GM18861 (cell line): ENCODE data around the gene SLC35G2.
A peak's percentile ranks its signal among the peaks of the same experiment; 100 is the strongest.
"Not testable (repeated sequence)": the region's sequence is repeated elsewhere in the genome, so short reads cannot be mapped to it uniquely, and the experiment has no call there.

Experiments used
- ATAC-seq: cut with Tn5 transposase; IDR thresholded peaks from one replicate; pipeline ENCODE4 v1.9.1; 2021; ENCODE audit not compliant: unreplicated experiment

SLC35G2 gene

GRCh38 chr3:136835089-136835812, 16.3 kb downstream of the SLC35G2 start:
- no peak for ATAC-seq

GRCh38 chr3:136835813-136836510, 17.0 kb downstream of the SLC35G2 start:
- ATAC-seq, result no peak

GRCh38 chr3:136836511-136837156, 17.7 kb downstream of the SLC35G2 start:
- no peak for ATAC-seq

GRCh38 chr3:136838641-136839555, 20.0 kb downstream of the SLC35G2 start:
- ATAC-seq, result no peak

- no peak for ATAC-seq
Observed at GRCh38 chr3:136839556-136839931, 20.6 kb downstream of the SLC35G2 start.

- no peak for ATAC-seq
Observed at GRCh38 chr3:136840252-136840651, 21.3 kb downstream of the SLC35G2 start.

GRCh38 chr3:136842294-136842693, 23.4 kb downstream of the SLC35G2 start:
- ATAC-seq, result no peak

- ATAC-seq, result no peak
Observed at GRCh38 chr3:136844724-136845123, 25.8 kb downstream of the SLC35G2 start.

GRCh38 chr3:136852180-136852579, 33.3 kb downstream of the SLC35G2 start:
- ATAC-seq, result no peak

- ATAC-seq, result no peak
Observed at GRCh38 chr3:136856665-136857064, 37.7 kb downstream of the SLC35G2 start.

- no peak for ATAC-seq
Observed at GRCh38 chr3:136858381-136858780, 39.5 kb downstream of the SLC35G2 start.

- no peak for ATAC-seq
Observed at GRCh38 chr3:136860541-136860940, 41.6 kb downstream of the SLC35G2 start.

GRCh38 chr3:136861890-136862616, 43.1 kb downstream of the SLC35G2 start, which contains the start of gene NCK1:
Gene NCK1, plus strand, starts transcription at chr3:136862208. Its CDS starts 65,794 bp downstream, at chr3:136928002.
- peak; percentile 92 for ATAC-seq

- peak; percentile 5 for ATAC-seq
Observed at GRCh38 chr3:136862617-136863322, 43.8 kb downstream of the SLC35G2 start.

- ATAC-seq, result no peak
Observed at GRCh38 chr3:136869282-136869681, 50.4 kb downstream of the SLC35G2 start.

GRCh38 chr3:136872258-136872657, 53.3 kb downstream of the SLC35G2 start:
- ATAC-seq, result not testable (repeated sequence)

GRCh38 chr3:136879510-136879909, 60.6 kb downstream of the SLC35G2 start:
- ATAC-seq, result not testable (repeated sequence)

- ATAC-seq, result no peak
Observed at GRCh38 chr3:136882571-136882970, 63.6 kb downstream of the SLC35G2 start.

GRCh38 chr3:136883967-136884720, 65.2 kb downstream of the SLC35G2 start:
- no peak for ATAC-seq
